ENCODE data around the gene GNAL.
"Not testable (repeated sequence)": the region's sequence is repeated elsewhere in the genome, so short reads cannot be mapped to it uniquely, and the experiment has no call there.

GNAL gene

DNA sequence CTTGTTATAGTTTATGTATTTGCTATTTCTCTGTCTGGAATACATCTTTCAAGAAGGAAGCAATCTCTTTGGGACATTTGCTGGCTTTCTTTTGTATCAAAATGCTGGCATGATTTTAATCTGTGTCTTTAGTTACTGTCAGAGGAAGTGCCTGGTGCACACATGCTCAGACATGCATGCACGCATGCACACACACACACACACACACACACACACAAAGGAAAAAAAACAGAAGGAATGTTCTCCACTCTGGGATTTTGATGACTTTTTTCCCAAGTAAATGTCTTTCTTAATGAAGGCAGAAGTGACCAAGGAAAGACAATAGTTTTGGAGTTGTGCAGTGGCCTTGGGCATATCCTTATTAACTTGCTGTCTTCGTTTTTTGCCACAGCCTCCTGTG is 6.7 kb downstream of the GNAL start:
- no peak overlapping the region for H3K4me3 ChIP-seq (ENCODE audit: low read depth, low read length)
- TF ChIP-seq, protein P1, sequence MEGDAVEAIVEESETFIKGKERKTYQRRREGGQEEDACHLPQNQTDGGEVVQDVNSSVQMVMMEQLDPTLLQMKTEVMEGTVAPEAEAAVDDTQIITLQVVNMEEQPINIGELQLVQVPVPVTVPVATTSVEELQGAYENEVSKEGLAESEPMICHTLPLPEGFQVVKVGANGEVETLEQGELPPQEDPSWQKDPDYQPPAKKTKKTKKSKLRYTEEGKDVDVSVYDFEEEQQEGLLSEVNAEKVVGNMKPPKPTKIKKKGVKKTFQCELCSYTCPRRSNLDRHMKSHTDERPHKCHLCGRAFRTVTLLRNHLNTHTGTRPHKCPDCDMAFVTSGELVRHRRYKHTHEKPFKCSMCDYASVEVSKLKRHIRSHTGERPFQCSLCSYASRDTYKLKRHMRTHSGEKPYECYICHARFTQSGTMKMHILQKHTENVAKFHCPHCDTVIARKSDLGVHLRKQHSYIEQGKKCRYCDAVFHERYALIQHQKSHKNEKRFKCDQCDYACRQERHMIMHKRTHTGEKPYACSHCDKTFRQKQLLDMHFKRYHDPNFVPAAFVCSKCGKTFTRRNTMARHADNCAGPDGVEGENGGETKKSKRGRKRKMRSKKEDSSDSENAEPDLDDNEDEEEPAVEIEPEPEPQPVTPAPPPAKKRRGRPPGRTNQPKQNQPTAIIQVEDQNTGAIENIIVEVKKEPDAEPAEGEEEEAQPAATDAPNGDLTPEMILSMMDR (IDR thresholded peaks at IDR 0.05; ENCODE audit: borderline replicate concordance, insufficient read depth, low read depth, low read length), result no peak

DNA sequence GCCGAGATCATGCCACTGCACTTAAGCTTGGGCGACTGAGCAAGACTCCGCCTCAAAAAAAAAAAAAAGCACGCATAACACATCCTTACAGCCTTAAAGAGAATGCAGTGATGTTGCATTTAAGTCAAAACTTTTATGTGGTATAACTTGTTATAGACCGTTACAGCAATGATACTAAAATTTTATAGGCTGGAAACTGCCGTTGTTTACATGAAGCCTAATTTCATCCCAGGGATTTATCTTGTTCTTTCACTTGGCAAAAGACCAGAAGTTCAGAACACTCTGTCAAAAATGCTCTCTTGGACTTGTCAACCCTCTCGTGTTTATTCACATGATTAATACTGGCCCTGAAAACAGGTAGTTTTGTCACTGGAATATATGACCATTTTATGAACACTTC is 7.4 kb downstream of the GNAL start:
- TF ChIP-seq, protein P1 (IDR thresholded peaks at IDR 0.05; ENCODE audit: borderline replicate concordance, insufficient read depth, low read depth, low read length), result no peak
- H3K4me3 ChIP-seq (ENCODE audit: low read depth, low read length), result no peak overlapping the region

DNA sequence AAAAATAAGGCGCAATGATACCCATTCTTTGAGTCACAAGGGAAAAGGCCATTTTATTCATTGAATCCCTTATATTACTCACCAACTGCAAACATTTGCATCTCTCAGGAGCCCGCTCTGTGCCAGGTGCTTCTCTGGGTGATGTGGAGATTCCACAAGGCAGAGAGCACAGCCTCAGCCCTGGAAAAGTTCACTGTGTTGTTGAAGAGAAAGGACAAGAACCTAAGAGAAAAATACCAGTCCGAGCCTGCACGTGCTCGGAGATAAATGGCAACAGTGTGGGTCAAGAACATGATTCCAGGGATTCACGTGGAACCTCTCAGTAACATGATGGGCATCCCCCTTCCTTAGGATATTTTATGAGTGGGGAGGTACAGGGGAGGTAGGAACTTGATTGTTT is 11.8 kb downstream of the GNAL start:
- TF ChIP-seq, protein P1 (IDR thresholded peaks at IDR 0.05; ENCODE audit: borderline replicate concordance, insufficient read depth, low read depth, low read length), result no peak
- no peak overlapping the region for H3K4me3 ChIP-seq (ENCODE audit: low read depth, low read length)

DNA sequence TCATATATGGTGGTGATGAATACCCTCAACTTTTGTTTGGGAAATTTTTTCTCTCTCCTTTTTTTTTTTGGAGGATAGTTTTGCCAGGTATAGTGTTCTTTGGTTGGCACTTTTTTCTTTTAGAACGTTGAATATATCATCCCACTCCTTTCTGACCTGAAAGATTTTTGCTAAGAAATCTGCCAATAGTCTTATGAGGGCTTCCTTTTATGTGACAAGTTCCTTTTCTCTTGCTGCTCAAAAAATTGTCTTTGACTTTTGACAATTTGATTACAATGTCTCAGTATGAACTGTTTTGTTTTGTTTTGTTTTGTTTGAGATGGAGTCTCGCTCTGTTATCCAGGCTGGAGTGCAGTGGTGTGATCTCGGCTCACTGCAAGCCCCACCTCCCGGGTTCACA is 21.5 kb downstream of the GNAL start:
- TF ChIP-seq, protein P1 (IDR thresholded peaks at IDR 0.05; ENCODE audit: borderline replicate concordance, insufficient read depth, low read depth, low read length), result no peak
- no peak overlapping the region for H3K4me3 ChIP-seq (ENCODE audit: low read depth, low read length)

DNA sequence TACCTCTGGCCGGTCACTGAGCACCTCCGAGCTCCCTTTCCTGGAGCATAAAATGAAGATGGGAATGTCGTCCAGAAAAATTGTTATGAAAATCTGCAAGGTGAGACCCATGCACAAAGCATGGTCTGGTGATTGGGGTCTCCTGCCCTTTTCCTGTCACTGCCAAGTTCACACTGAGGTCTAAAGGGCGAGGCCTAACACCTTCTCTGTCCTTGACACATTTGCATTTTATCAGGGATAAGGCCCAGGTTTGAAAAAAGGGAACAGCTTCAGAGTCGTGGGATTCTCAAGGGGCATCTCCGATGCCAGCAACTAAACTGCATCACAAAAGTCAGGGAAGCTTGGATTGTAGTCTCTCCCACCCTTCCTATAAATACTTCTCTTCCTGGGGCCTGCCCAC is 24.7 kb downstream of the GNAL start:
- no peak overlapping the region for H3K4me3 ChIP-seq (ENCODE audit: low read depth, low read length)
- TF ChIP-seq, protein P1 (IDR thresholded peaks at IDR 0.05; ENCODE audit: borderline replicate concordance, insufficient read depth, low read depth, low read length), result no peak

DNA sequence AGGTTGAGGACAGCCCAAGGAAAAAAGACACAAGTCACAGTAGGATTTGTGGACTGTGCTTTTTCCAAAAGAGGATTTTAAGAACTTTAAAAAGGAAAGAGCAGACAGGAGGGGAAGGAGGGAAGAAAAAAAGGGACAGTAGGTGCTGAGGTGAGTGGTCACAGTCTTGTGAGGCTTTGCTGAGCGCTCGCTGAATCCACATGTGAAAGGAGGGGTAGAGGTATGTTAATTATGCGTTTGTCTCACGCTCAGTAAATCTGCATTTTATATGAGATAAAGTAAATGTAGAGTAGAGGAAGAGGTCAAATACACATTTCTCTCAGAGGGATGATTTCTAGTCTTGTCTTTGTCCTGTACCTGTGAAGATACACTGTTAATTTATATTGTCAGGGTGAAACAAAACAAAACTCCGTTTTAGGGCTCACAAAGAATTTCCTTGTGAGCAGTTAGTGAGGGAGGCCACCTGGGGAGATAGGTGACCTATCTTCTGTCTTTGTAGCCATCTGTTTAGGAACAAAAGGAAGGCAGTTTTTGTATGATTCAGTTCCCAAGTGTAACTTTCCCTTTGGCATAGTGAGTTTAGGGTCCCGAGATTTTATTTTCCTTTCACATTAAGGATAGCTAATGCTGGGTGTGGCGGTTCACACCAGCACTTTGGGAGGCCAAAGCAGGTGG is 25.3 kb downstream of the GNAL start:
- TF ChIP-seq, protein P1 (IDR thresholded peaks at IDR 0.05; ENCODE audit: borderline replicate concordance, insufficient read depth, low read depth, low read length), result no peak
- no peak overlapping the region for H3K4me3 ChIP-seq (ENCODE audit: low read depth, low read length)

DNA sequence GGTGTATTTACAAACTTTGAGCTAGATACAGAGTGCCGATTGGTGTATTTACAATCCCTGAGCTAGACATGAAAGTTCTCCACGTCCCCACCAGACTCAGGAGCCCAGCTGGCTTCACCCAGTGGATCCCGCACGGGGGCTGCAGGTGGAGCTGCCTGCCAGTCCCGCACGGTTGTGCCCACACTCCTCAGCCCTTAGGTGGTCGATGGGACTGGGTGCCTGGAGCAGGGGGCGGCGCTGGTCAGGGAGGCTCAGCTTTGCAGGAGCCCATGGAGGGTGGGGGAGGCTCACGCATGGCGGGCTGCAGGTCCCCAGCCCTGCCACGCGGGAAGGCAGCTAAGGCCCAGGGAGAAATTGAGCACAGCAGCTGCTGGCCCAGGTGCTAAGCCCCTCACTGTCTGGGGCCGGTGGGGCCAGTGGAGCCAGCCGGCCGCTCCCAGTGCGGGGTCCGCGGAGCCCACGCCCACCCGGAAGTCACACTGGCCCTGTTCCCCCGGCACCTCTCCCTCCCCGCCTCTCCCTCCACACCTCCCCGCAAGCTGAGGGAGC is 27.8 kb downstream of the GNAL start:
- not testable (repeated sequence) for H3K4me3 ChIP-seq (ENCODE audit: low read depth, low read length)
